ENCODE measurements around the gene HSPA1A. TPM values are rescaled to one million over a fixed set of nuclear protein-coding genes. Genes with fewer than 3 reads are reported as not detected.
A peak's percentile ranks its signal among the peaks of the same experiment; 100 is the strongest.

The HSPA1A gene
- total and polyA plus RNA-seq, 9 of the 15 experiments (the other 6 are each of a cell fraction or from before 2014, with no cell fraction given), result 2.2 to 273 (median 107) TPM

DNA sequence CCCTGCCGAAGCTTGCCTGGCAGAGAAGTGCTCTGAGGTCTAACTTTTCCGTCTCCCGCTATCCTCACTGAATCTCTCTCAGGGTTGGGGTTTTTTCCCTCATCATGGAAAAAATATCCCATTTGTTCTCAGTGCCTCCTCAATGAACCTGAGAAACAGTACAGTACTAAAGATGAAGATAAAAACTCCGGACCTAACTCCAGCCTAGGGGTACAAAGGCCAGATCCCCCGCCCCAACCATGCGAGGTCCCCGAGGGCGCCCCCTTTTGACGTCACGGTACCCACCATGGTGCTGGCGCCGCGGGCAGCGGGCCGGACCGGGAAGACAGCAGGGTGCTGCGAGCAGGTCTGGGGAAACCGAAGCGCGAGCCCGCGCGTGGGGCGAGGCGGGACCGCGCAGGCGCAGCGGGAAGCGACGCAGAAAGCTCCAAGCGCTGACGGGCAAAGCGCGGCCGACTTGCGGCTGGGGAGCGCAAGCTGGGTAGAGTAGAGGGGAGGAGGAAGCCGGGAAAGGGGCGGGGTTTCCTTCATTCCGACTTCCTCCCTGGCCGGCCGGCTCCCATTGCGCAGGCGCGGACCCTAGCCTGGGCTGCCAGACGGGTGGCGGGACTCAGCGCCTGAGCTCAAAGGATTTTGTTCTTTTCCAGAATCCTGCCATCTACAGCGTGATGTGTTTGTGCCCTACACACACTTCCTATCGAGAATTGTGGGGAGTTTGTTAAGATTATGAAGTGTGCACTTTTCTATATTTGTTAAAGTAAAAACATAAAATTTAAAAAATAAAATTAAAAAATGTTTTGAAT, 8.7 kb upstream of the HSPA1A start, which contains the start of gene LSM2 (continued):
- TF ChIP-seq AFF4 (CRISPR knock-in tag; IDR thresholded peaks at IDR 0.05) (peak; percentile 84; the same call in 1 of the 2 replicates), MXI1 (IDR thresholded peaks at IDR 0.05; ENCODE audit: low read depth, low read length) (peak; percentile 55; the same call in 1 of the 2 replicates), MEF2D (tag; conservative IDR thresholded peaks at IDR 0.05; ENCODE audit: low read depth) (no peak), NFIC (IDR thresholded peaks at IDR 0.05) (peak; percentile 70), CEBPG (CRISPR knock-in tag; IDR thresholded peaks at IDR 0.05) (peak; percentile 25; the same call in 1 of the 2 replicates), CEBPG (tag; conservative IDR thresholded peaks at IDR 0.05 in 1 of 2, IDR thresholded peaks at IDR 0.05 in 1 of 2) (no peak)
- TF ChIP-seq, protein P1, sequence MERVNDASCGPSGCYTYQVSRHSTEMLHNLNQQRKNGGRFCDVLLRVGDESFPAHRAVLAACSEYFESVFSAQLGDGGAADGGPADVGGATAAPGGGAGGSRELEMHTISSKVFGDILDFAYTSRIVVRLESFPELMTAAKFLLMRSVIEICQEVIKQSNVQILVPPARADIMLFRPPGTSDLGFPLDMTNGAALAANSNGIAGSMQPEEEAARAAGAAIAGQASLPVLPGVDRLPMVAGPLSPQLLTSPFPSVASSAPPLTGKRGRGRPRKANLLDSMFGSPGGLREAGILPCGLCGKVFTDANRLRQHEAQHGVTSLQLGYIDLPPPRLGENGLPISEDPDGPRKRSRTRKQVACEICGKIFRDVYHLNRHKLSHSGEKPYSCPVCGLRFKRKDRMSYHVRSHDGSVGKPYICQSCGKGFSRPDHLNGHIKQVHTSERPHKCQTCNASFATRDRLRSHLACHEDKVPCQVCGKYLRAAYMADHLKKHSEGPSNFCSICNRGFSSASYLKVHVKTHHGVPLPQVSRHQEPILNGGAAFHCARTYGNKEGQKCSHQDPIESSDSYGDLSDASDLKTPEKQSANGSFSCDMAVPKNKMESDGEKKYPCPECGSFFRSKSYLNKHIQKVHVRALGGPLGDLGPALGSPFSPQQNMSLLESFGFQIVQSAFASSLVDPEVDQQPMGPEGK (CRISPR knock-in tag; IDR thresholded peaks at IDR 0.05; ENCODE audit: borderline replicate concordance), result no peak
- TF ChIP-seq, protein P2, sequence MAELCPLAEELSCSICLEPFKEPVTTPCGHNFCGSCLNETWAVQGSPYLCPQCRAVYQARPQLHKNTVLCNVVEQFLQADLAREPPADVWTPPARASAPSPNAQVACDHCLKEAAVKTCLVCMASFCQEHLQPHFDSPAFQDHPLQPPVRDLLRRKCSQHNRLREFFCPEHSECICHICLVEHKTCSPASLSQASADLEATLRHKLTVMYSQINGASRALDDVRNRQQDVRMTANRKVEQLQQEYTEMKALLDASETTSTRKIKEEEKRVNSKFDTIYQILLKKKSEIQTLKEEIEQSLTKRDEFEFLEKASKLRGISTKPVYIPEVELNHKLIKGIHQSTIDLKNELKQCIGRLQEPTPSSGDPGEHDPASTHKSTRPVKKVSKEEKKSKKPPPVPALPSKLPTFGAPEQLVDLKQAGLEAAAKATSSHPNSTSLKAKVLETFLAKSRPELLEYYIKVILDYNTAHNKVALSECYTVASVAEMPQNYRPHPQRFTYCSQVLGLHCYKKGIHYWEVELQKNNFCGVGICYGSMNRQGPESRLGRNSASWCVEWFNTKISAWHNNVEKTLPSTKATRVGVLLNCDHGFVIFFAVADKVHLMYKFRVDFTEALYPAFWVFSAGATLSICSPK (IDR thresholded peaks at IDR 0.05; ENCODE audit: borderline replicate concordance), result peak; percentile 75; the same call in 1 of the 2 replicates
- TF ChIP-seq, protein P3, sequence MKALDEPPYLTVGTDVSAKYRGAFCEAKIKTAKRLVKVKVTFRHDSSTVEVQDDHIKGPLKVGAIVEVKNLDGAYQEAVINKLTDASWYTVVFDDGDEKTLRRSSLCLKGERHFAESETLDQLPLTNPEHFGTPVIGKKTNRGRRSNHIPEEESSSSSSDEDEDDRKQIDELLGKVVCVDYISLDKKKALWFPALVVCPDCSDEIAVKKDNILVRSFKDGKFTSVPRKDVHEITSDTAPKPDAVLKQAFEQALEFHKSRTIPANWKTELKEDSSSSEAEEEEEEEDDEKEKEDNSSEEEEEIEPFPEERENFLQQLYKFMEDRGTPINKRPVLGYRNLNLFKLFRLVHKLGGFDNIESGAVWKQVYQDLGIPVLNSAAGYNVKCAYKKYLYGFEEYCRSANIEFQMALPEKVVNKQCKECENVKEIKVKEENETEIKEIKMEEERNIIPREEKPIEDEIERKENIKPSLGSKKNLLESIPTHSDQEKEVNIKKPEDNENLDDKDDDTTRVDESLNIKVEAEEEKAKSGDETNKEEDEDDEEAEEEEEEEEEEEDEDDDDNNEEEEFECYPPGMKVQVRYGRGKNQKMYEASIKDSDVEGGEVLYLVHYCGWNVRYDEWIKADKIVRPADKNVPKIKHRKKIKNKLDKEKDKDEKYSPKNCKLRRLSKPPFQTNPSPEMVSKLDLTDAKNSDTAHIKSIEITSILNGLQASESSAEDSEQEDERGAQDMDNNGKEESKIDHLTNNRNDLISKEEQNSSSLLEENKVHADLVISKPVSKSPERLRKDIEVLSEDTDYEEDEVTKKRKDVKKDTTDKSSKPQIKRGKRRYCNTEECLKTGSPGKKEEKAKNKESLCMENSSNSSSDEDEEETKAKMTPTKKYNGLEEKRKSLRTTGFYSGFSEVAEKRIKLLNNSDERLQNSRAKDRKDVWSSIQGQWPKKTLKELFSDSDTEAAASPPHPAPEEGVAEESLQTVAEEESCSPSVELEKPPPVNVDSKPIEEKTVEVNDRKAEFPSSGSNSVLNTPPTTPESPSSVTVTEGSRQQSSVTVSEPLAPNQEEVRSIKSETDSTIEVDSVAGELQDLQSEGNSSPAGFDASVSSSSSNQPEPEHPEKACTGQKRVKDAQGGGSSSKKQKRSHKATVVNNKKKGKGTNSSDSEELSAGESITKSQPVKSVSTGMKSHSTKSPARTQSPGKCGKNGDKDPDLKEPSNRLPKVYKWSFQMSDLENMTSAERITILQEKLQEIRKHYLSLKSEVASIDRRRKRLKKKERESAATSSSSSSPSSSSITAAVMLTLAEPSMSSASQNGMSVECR (CRISPR knock-in tag; IDR thresholded peaks at IDR 0.05), result peak; percentile 96; the same call in 1 of the 2 replicates
- TF ChIP-seq, protein P4, sequence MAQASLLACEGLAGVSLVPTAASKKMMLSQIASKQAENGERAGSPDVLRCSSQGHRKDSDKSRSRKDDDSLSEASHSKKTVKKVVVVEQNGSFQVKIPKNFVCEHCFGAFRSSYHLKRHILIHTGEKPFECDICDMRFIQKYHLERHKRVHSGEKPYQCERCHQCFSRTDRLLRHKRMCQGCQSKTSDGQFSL (CRISPR knock-in tag; IDR thresholded peaks at IDR 0.05), result 0 out of 2 replicates have a peak, but pooled peaks have one; percentile 61
- TF ChIP-seq, protein P4 (tag; IDR thresholded peaks at IDR 0.05), result no peak
